Lung microvascular endothelial cell (primary cell): ENCODE data around the gene KIDINS220. TPM values are rescaled to one million over a fixed set of nuclear protein-coding genes. Genes with fewer than 3 reads are reported as not detected.
"Not testable (repeated sequence)": the region's sequence is repeated elsewhere in the genome, so short reads cannot be mapped to it uniquely, and the experiment has no call there.

Experiments used
- DNase-seq, 2 donors: peaks; one replicate each; pipeline versions ENCODE4 v3.0.0 to v3.0.0-alpha.2; 2010; ENCODE audit warnings: low read depth in 2 of 2
- total RNA-seq: library from RNA; depleted of rRNA; stranded (reverse); fragments of >200 nt; gene quantifications from 2 replicates; pipeline ENCODE4 v1.2.1, GENCODE V29; 2014

Gene KIDINS220
- total RNA-seq, 1 donor from 2014 or later = 58.9 TPM

- peak in 1 of 2 donors; percentile 4 for DNase-seq
Observed at GRCh38 chr2:8754106-8754776, 83.2 kb downstream of the KIDINS220 start.

- peak in 1 of 2 donors; percentile 4 for DNase-seq
Observed at GRCh38 chr2:8753609-8754008, 83.8 kb downstream of the KIDINS220 start.

- DNase-seq = no peak
Observed at GRCh38 chr2:8752385-8752784, 85.0 kb downstream of the KIDINS220 start.

GRCh38 chr2:8750221-8750620 is 87.2 kb downstream of the KIDINS220 start:
- DNase-seq = no peak

GRCh38 chr2:8743261-8743660 is 94.2 kb downstream of the KIDINS220 start:
- no peak for DNase-seq

GRCh38 chr2:8740136-8740535 is 97.3 kb downstream of the KIDINS220 start:
- no peak for DNase-seq

GRCh38 chr2:8737571-8738175 is 99.7 kb downstream of the KIDINS220 start:
- DNase-seq = no peak

GRCh38 chr2:8732601-8733000 is 104.8 kb downstream of the KIDINS220 start:
- DNase-seq = no peak

- DNase-seq = no peak
Observed at GRCh38 chr2:8729939-8730338, 107.5 kb downstream of the KIDINS220 start.

GRCh38 chr2:8729101-8729500 is 108.3 kb downstream of the KIDINS220 start:
- DNase-seq = not testable (repeated sequence)

- DNase-seq = no peak
Observed at GRCh38 chr2:8728305-8729015, 109.0 kb downstream of the KIDINS220 start.

GRCh38 chr2:8725838-8726237 is 111.6 kb downstream of the KIDINS220 start:
- no peak for DNase-seq

- DNase-seq = no peak
Observed at GRCh38 chr2:8722986-8723385, 114.4 kb downstream of the KIDINS220 start.

GRCh38 chr2:8721410-8721809 is 116.0 kb downstream of the KIDINS220 start:
- no peak for DNase-seq

- DNase-seq = no peak
Observed at GRCh38 chr2:8720741-8721140, 116.7 kb downstream of the KIDINS220 start.

GRCh38 chr2:8719528-8719927 is 117.9 kb downstream of the KIDINS220 start:
- DNase-seq = no peak

- no peak for DNase-seq
Observed at GRCh38 chr2:8714971-8715370, 122.4 kb downstream of the KIDINS220 start.

GRCh38 chr2:8714283-8714682 is 123.1 kb downstream of the KIDINS220 start:
- DNase-seq = no peak

GRCh38 chr2:8710951-8711350 is 126.5 kb downstream of the KIDINS220 start:
- no peak for DNase-seq

GRCh38 chr2:8709611-8710010 is 127.8 kb downstream of the KIDINS220 start:
- DNase-seq = no peak

GRCh38 chr2:8704906-8705305 is 132.5 kb downstream of the KIDINS220 start:
- no peak for DNase-seq

GRCh38 chr2:8701681-8702379 is 135.6 kb downstream of the KIDINS220 start:
- no peak for DNase-seq
